MM.1S (cell line): ENCODE results near the gene ZBTB7A.

Experiments
- CTCF ChIP-seq: fragments of 300-600 bp; sonication (generic); IDR thresholded peaks from 2 replicates; pipeline ENCODE4 v1.5.1; 2016; ENCODE audit warnings: antibody characterized with exemption, low read length, mixed read lengths
- EZH2 ChIP-seq: fragments of 300-600 bp; sonication (generic); optimal IDR thresholded peaks from 2 replicates; pipeline ENCODE3; 2017; ENCODE audit warnings: low read depth, mild to moderate bottlenecking, antibody characterized with exemption, low read length, mixed read lengths

GRCh38 chr19:4081441-4082129 lies 14.9 kb upstream of the ZBTB7A start:
- TF ChIP-seq CTCF (no peak), EZH2 (no peak)
